HCT116 (cell line): Measurements from ENCODE around the gene ZC2HC1C. TPM values are rescaled to one million over a fixed set of nuclear protein-coding genes. Genes with fewer than 3 reads are reported as not detected.

ENCODE experiments used
- ATAC-seq: fragments of 200-7000 bp; cut with Tn5 transposase; 2 replicates; pipeline ENCODE4 v1.9.1; 2020; ENCODE audit warnings: mild to moderate bottlenecking, moderate library complexity
- BruUV-seq: library from RNA; stranded (reverse); fragments of 400-500 nt; replicated peaks from 2 replicates; lab custom pipeline; 2021; lab: Mats Ljungman, UMichigan
- CTCF ChIA-PET: fragments of 300-600 bp; sonication (Branson Sonifier 250); formaldehyde crosslinking; loops from one replicate; lab custom pipeline; 2021; ENCODE audit warnings: antibody characterized with exemption; lab: Charles Lee
- POLR2A ChIA-PET: fragments of 300-600, 350-600 bp; sonication (Branson Sonifier 250); formaldehyde crosslinking; loops from one replicate; lab custom pipeline; 2021; ENCODE audit warnings: antibody characterized with exemption; lab: Charles Lee
- RAD21 ChIA-PET, 2 experiments: fragments of 300-600 bp; sonication (Branson Sonifier 250); formaldehyde crosslinking; loops; one replicate each; lab custom pipeline; 2023; ENCODE audit warnings: low total read pairs in 2 of 2; ENCODE audit not compliant: uncharacterized antibody in 2 of 2, unreplicated experiment in 2 of 2, low non-redundant PET in 1 of 2; lab: Charles Lee
- DNase-seq: peaks from one replicate; pipeline ENCODE4 v3.0.0-alpha.2; 2010; ENCODE audit warnings: low read depth, low spot score
- H2AFZ ChIP-seq: fragments of 200-600 bp; shearing (Covaris generic), sonication (generic); 2 replicates; pipeline ENCODE4 v1.6.1; 2017; ENCODE audit warnings: low read depth, mixed run types, mixed read lengths, antibody characterized with exemption, low read length; ENCODE audit not compliant: poor library complexity, severe bottlenecking
- H3K27ac ChIP-seq: 2 replicates; pipeline ENCODE4 v1.5.1; 2012; ENCODE audit warnings: low read depth, low read length
- H3K27me3 ChIP-seq: fragments of 200-600 bp; sonication (generic); 2 replicates; pipeline ENCODE4 v1.6.1; 2016; ENCODE audit warnings: mixed run types, low read length, mixed read lengths; ENCODE audit not compliant: insufficient read depth
- H3K36me3 ChIP-seq, 2 experiments: fragments of 200-500 bp in 1 of 2; fragments of 200-600 bp in 1 of 2; sonication (Bioruptor generic) in 1 of 2; sonication (generic) in 1 of 2; 2 replicates each; pipeline versions ENCODE4 v1.5.1 to v1.6.1; 2014 to 2016; ENCODE audit warnings: low read length in 2 of 2, inconsistent platforms in 1 of 2, mixed read lengths in 1 of 2, mixed run types in 1 of 2; ENCODE audit not compliant: insufficient read depth in 2 of 2, control insufficient read depth in 1 of 2
- H3K4me1 ChIP-seq, 2 experiments: fragments of 200-600 bp in 1 of 2; sonication (generic) in 1 of 2; 2 replicates each; pipeline versions ENCODE4 v1.5.1 to v1.6.1; 2012 to 2017; ENCODE audit warnings: low read length in 2 of 2, inconsistent platforms in 1 of 2, mild to moderate bottlenecking in 1 of 2, mixed read lengths in 1 of 2, mixed run types in 1 of 2, moderate library complexity in 1 of 2; ENCODE audit not compliant: insufficient read depth in 2 of 2, control insufficient read depth in 1 of 2
- H3K4me2 ChIP-seq: fragments of 200-600 bp; sonication (generic); 2 replicates; pipeline ENCODE4 v1.6.1; 2017; ENCODE audit warnings: mixed run types, low read length, mixed read lengths
- H3K4me3 ChIP-seq, 2 experiments: fragments of 200-600 bp in 1 of 2; sonication (generic) in 1 of 2; replicated peaks in 1 of 2; 2 replicates each; pipeline ENCODE4 v1.5.1; 2011 to 2016; ENCODE audit warnings: low read length in 2 of 2, control low read depth in 1 of 2, low read depth in 1 of 2, mild to moderate bottlenecking in 1 of 2, mixed read lengths in 1 of 2, mixed run types in 1 of 2
- H3K79me2 ChIP-seq: fragments of 200-600 bp; sonication (generic); 2 replicates; pipeline ENCODE4 v1.6.1; 2017; ENCODE audit warnings: mild to moderate bottlenecking, mixed run types, low read length, moderate library complexity, mixed read lengths; ENCODE audit not compliant: insufficient read depth
- H3K9ac ChIP-seq: fragments of 200-600 bp; sonication (generic); 2 replicates; pipeline ENCODE4 v1.6.1; 2016; ENCODE audit warnings: low read length, mixed read lengths
- H3K9me2 ChIP-seq: fragments of 200-600 bp; sonication (generic), shearing (Covaris generic); 2 replicates; pipeline ENCODE4 v1.6.1; 2017; ENCODE audit warnings: mixed run types, mild to moderate bottlenecking, moderate library complexity; ENCODE audit not compliant: insufficient read depth
- H3K9me3 ChIP-seq, 2 experiments: fragments of 200-500 bp in 1 of 2; fragments of 200-600 bp in 1 of 2; sonication (Bioruptor generic) in 1 of 2; sonication (generic) in 1 of 2; 2 replicates each; pipeline ENCODE4 v1.6.1; 2014 to 2017; ENCODE audit warnings: low read length in 2 of 2, mixed read lengths in 2 of 2, inconsistent platforms in 1 of 2, low read depth in 1 of 2, mild to moderate bottlenecking in 1 of 2, mixed run types in 1 of 2, moderate library complexity in 1 of 2; ENCODE audit not compliant: control insufficient read depth in 1 of 2, insufficient read depth in 1 of 2
- H4K20me1 ChIP-seq: fragments of 200-600 bp; sonication (generic), shearing (Covaris generic); 2 replicates; pipeline ENCODE4 v1.6.1; 2017; ENCODE audit warnings: mixed run types, mild to moderate bottlenecking, moderate library complexity; ENCODE audit not compliant: insufficient read depth
- CBX3 ChIP-seq: IDR thresholded peaks from 2 replicates; pipeline ENCODE4 v1.6.1; 2012; ENCODE audit warnings: low read depth
- CEBPB ChIP-seq: IDR thresholded peaks from 2 replicates; pipeline ENCODE4 v1.6.1; 2012; ENCODE audit warnings: low read depth
- EGR1 ChIP-seq: IDR thresholded peaks from 2 replicates; pipeline ENCODE4 v1.6.1; 2012; ENCODE audit warnings: low read depth
- ELF1 ChIP-seq: IDR thresholded peaks from 2 replicates; pipeline ENCODE4 v1.6.1; 2012; ENCODE audit warnings: low read depth, borderline replicate concordance
- EZH2 ChIP-seq: fragments of 200-600 bp; sonication (generic); IDR thresholded peaks from 2 replicates; pipeline ENCODE4 v1.6.1; 2017; ENCODE audit warnings: antibody characterized with exemption, mixed run types
- EZH2phosphoT487 ChIP-seq: fragments of 200-600 bp; IDR thresholded peaks from 2 replicates; pipeline ENCODE4 v1.6.1; 2018; ENCODE audit warnings: antibody characterized with exemption, borderline replicate concordance
- FOSL1 ChIP-seq: IDR thresholded peaks from 2 replicates; pipeline ENCODE4 v1.6.1; 2012; ENCODE audit warnings: low read depth
- RAD21 ChIP-seq: IDR thresholded peaks from 2 replicates; pipeline ENCODE4 v1.6.1; 2012; ENCODE audit warnings: low read depth, mild to moderate bottlenecking
- REST ChIP-seq: IDR thresholded peaks from 2 replicates; pipeline ENCODE4 v1.6.1; 2012; ENCODE audit warnings: low read depth
- SIN3A ChIP-seq: IDR thresholded peaks from 2 replicates; pipeline ENCODE4 v1.6.1; 2012; ENCODE audit warnings: low read depth
- TCF7L2 ChIP-seq: IDR thresholded peaks from 2 replicates; pipeline ENCODE4 v1.7.0; 2011; ENCODE audit warnings: borderline replicate concordance, inconsistent platforms; ENCODE audit not compliant: insufficient read depth, insufficient read length; ENCODE audit errors: extremely low read depth
- ZBTB33 ChIP-seq: IDR thresholded peaks from 2 replicates; pipeline ENCODE4 v1.6.1; 2011; ENCODE audit warnings: mild to moderate bottlenecking, low read length, moderate library complexity; ENCODE audit not compliant: insufficient replicate concordance; ENCODE audit errors: extremely low read depth
- intact Hi-C: fragments of 100-400 bp; cut with micrococcal nuclease; formaldehyde crosslinking; loops from 2 replicates; pipeline ENCODE4 v1.10.0; 2022
- total RNA-seq: library from RNA; stranded (reverse); gene quantifications from one replicate; pipeline ENCODE4 v1.2.1, GENCODE V29; 2021; ENCODE audit not compliant: unreplicated experiment

ZC2HC1C gene
- total RNA-seq, 1 experiment from 2014 or later, result 0.98 TPM

GRCh38 chr14:75069811-75070145, 337 bp downstream of the ZC2HC1C start (continued):
- TF ChIP-seq ZBTB33 (no peak), REST (no peak), EZH2phosphoT487 (no peak)
- TF ChIP-seq, all 23 proteins: peak for 0

GRCh38 chr14:75070383-75070782, 942 bp downstream of the ZC2HC1C start:
- Histone ChIP-seq H3K4me1 (peaks cover 11 to 24% of the 10 kb centered on the region in 2 experiments), H3K4me3 (no peak overlapping the region), H3K79me2 (no peaks in the 10 kb centered on the region), H3K9me2 (no peaks in the 10 kb centered on the region), H3K27ac (no peak overlapping the region), H4K20me1 (no peaks in the 10 kb centered on the region), H2AFZ (no peak overlapping the region), H3K9ac (no peak overlapping the region), H3K36me3 (no peaks in the 10 kb centered on the region), H3K4me2 (no peak overlapping the region), H3K9me3 (no peaks in the 10 kb centered on the region), H3K27me3 (no peaks in the 10 kb centered on the region)
- ChIA-PET CTCF (interaction anchor here (1.1 kb wide), 1 partner anchor 126 kb away, joined by 3 read pairs; no protein-coding TSS in a partner anchor), POLR2A (no interaction called here), RAD21 (no interaction called here)
- ATAC-seq (no peak), DNase-seq (no peak)
- intact Hi-C loops, result no loop called here
- BruUV-seq, result no TSS peak
- TF ChIP-seq REST (no peak), CBX3 (no peak), EGR1 (no peak), FOSL1 (no peak), ELF1 (no peak), ZBTB33 (no peak), RAD21 (no peak), TCF7L2 (no peak), SIN3A (no peak), EZH2 (no peak), CEBPB (no peak), EZH2phosphoT487 (no peak)
